Psoas muscle (tissue), 8 donors: Measurements from ENCODE around the gene ENPP6. TPM values are rescaled to one million over a fixed set of nuclear protein-coding genes. Genes with fewer than 3 reads are reported as not detected.

Experiments
- ATAC-seq, 4 donors: fragments of 200-7000 bp; cut with Tn5 transposase; one replicate each; pipeline ENCODE4 v1.9.1; 2020; ENCODE audit warnings: moderate library complexity in 3 of 4, mild to moderate bottlenecking in 2 of 4
- DNase-seq, 2 donors: peaks; one replicate each; pipeline ENCODE4 v3.0.0-alpha.2; 2020
- H3K27ac ChIP-seq: fragments of 200-600 bp; one replicate; pipeline ENCODE4 v1.8.0; 2022
- H3K27me3 ChIP-seq, 3 donors: fragments of 200-600 bp in 1 of 3; one replicate each; pipeline versions ENCODE4 v1.6.1 to v1.8.0; 2013 to 2022; ENCODE audit warnings: low read length in 2 of 3, mild to moderate bottlenecking in 2 of 3, moderate library complexity in 1 of 3; ENCODE audit not compliant: insufficient read depth in 3 of 3
- H3K36me3 ChIP-seq, 2 donors: fragments of 200-600 bp in 1 of 2; one replicate each; pipeline versions ENCODE4 v1.6.1 to v1.8.0; 2013 to 2022; ENCODE audit warnings: low read depth in 1 of 2, mild to moderate bottlenecking in 1 of 2, moderate library complexity in 1 of 2; ENCODE audit not compliant: insufficient read depth in 1 of 2
- H3K4me1 ChIP-seq: fragments of 200-600 bp; one replicate; pipeline ENCODE4 v1.8.0; 2022
- H3K4me3 ChIP-seq: fragments of 200-600 bp; one replicate; pipeline ENCODE4 v1.8.0; 2022; ENCODE audit warnings: mild to moderate bottlenecking
- H3K9me3 ChIP-seq: fragments of 200-600 bp; one replicate; pipeline ENCODE4 v1.8.0; 2022
- CTCF ChIP-seq: fragments of 200-600 bp; IDR thresholded peaks from one replicate; pipeline ENCODE4 v1.8.0; 2022; ENCODE audit warnings: antibody characterized with exemption
- WGBS, 3 donors: extraction: QIAGEN DNeasy Blood & Tissue Kit; methylation state at CpG; one replicate each; pipeline versions ENCODE4 v1.1.6 to v1.1.7; 2013; 5-methylcytosine and 5-hydroxymethylcytosine counted together
- intact Hi-C, 2 donors: fragments of 100-400 bp; cut with DNase I; formaldehyde crosslinking; loops; one replicate each; pipeline versions ENCODE4 v1.11.0 to v1.14.2; 2022
- polyA plus RNA-seq, 3 donors: library from polyadenylated mRNA; stranded (reverse); fragments of 200-250 nt; gene quantifications; one replicate each; pipeline ENCODE4 v1.2.3, GENCODE V29; 2013
- total RNA-seq, 4 donors: library from RNA; stranded (reverse); fragmentation: NEBNext Ultra II Directional in 2 of 4; extraction: Animal tissue kit (Norgen Biotek cat#: 25700) in 2 of 4; gene quantifications; one replicate each; pipeline versions ENCODE4 v1.2.1 to v1.2.4, GENCODE V29; 2021 to 2023
- donor health status: healthy with polysubstance abuse.
- donor health status: DM: no; HTN: no; CAD: no; lungs with moderate emphysema.
- donor health status: Bipolar disorder and iron deficiency.
- donor health status: healthy.
- donor health status: DM: yes; HTN: yes; CAD: no.
- donor health status: DM: no; HTN: no; CAD: no.
- donor health status: DM: no; HTN: no; CAD: no.
- donor health status: DM: yes; HTN: yes; CAD: no.

Gene ENPP6
- total and polyA plus RNA-seq, 7 donors: 0.05 to 0.79 (median 0.11) TPM; not detected in 1

GRCh38 chr4:184190711-184191110 lies 27.0 kb downstream of the ENPP6 start:
- TF ChIP-seq CTCF: no peak

GRCh38 chr4:184189966-184190365 lies 27.7 kb downstream of the ENPP6 start:
- intact Hi-C loops: no loop called here
- no peaks in the 10 kb centered on the region for H3K36me3 ChIP-seq
- 87 to 92% (median 88%) methylated on average over 4 of the region's 4 CpGs for WGBS, 3 donors
- no peaks in the 10 kb centered on the region for H3K9me3 ChIP-seq
- ATAC-seq (no peak), DNase-seq (no peak)
- no peak overlapping the region for H3K4me3 ChIP-seq
- H3K4me1 ChIP-seq: no peaks in the 10 kb centered on the region
- no peak for TF ChIP-seq CTCF
- no peaks in the 10 kb centered on the region for H3K27me3 ChIP-seq
- H3K27ac ChIP-seq: no peak overlapping the region

More at GRCh38 chr4:184190711-184191110, 27.0 kb downstream of the ENPP6 start:
- no peak for DNase-seq
- Histone ChIP-seq H3K9me3 (no peaks in the 10 kb centered on the region), H3K36me3 (no peaks in the 10 kb centered on the region), H3K27ac (no peak overlapping the region), H3K4me1 (no peaks in the 10 kb centered on the region), H3K27me3 (no peaks in the 10 kb centered on the region), H3K4me3 (no peak overlapping the region)
- intact Hi-C loops: no loop called here
- 95 to 97% (median 96%) methylated on average over 4 of the region's 4 CpGs for WGBS, 3 donors
- no peak for ATAC-seq

GRCh38 chr4:184188443-184189400 lies 29.0 kb downstream of the ENPP6 start:
- TF ChIP-seq CTCF: no peak
- intact Hi-C loops: no loop called here
- H3K9me3 ChIP-seq: no peaks in the 10 kb centered on the region
- no peaks in the 10 kb centered on the region for H3K36me3 ChIP-seq
- ATAC-seq: no peak
- H3K4me1 ChIP-seq: no peaks in the 10 kb centered on the region
- H3K27ac ChIP-seq: no peak overlapping the region
- 66 to 76% (median 72%) methylated on average over 12 of the region's 12 CpGs for WGBS, 3 donors
- DNase-seq: no peak
- H3K4me3 ChIP-seq: no peak overlapping the region
- no peaks in the 10 kb centered on the region for H3K27me3 ChIP-seq

- Histone ChIP-seq H3K9me3 (peaks cover 5% of the 10 kb centered on the region), H3K4me3 (no peak overlapping the region), H3K4me1 (no peaks in the 10 kb centered on the region), H3K27me3 (peaks cover 0 to 3% (median 0%) of the 10 kb centered on the region in 3 donors), H3K27ac (no peak overlapping the region), H3K36me3 (no peaks in the 10 kb centered on the region)
- ATAC-seq: no peak
- intact Hi-C loops: no loop called here
- no peak for TF ChIP-seq CTCF
- WGBS, 3 donors: 85 to 91% (median 89%) methylated on average over 6 of the region's 6 CpGs
- DNase-seq: no peak
These were observed 40.4 kb downstream of the ENPP6 start for GRCh38 chr4:184177271-184177670.
